HFFc6 (cell line): Measurements from ENCODE around the gene ZCCHC7. TPM values are rescaled to one million over a fixed set of nuclear protein-coding genes. Genes with fewer than 3 reads are reported as not detected.

Experiments used
- DNase-seq: peaks from one replicate; pipeline ENCODE4 v3.0.0-alpha.2; 2018
- H3K27ac Mint-ChIP-seq: 2 replicates; pipeline ENCODE4 v1.8.0; 2020; ENCODE audit warnings: mild to moderate bottlenecking, mixed read lengths
- H3K27me3 Mint-ChIP-seq: 2 replicates; pipeline ENCODE4 v1.8.0; 2021; ENCODE audit warnings: mild to moderate bottlenecking, moderate library complexity, mixed read lengths; ENCODE audit not compliant: insufficient read depth
- H3K36me3 Mint-ChIP-seq: 2 replicates; pipeline ENCODE4 v1.8.0; 2021; ENCODE audit warnings: low read depth, mixed read lengths
- H3K4me1 Mint-ChIP-seq: 2 replicates; pipeline ENCODE4 v1.8.0; 2020; ENCODE audit warnings: low read depth, mixed read lengths
- H3K4me3 Mint-ChIP-seq: 2 replicates; pipeline ENCODE4 v1.8.0; 2020; ENCODE audit warnings: mild to moderate bottlenecking, moderate library complexity, mixed read lengths
- H3K9me3 Mint-ChIP-seq: 2 replicates; pipeline ENCODE4 v1.8.0; 2020; ENCODE audit warnings: mild to moderate bottlenecking, mixed read lengths
- total RNA-seq, 6 experiments: library from RNA; stranded (reverse); fragmentation: NEBNext Ultra II Directional; extraction: Animal tissue kit (Norgen Biotek cat#: 25700); gene quantifications; 2 replicates in 1 of 6; 3 replicates in 5 of 6; pipeline ENCODE4 v1.2.3, GENCODE V29; 2021
- TF ChIP-seq, protein P1 (sequence below): fragments of 200-600 bp; sonication (generic); IDR thresholded peaks from 2 replicates; pipeline ENCODE4 v1.5.0; 2021; ENCODE audit warnings: antibody characterized with exemption, mild to moderate bottlenecking

Gene ZCCHC7
- total RNA-seq, 6 experiments from 2014 or later: 18.5 to 22.9 (median 18.8) TPM

GRCh38 chr9:37324691-37325490 is 204.5 kb downstream of the ZCCHC7 start:
- Mint-ChIP-seq H3K27ac (no peak overlapping the region), H3K36me3 (peaks cover 6% of the 10 kb centered on the region), H3K9me3 (no peaks in the 10 kb centered on the region), H3K4me3 (no peak overlapping the region), H3K27me3 (peaks cover 2% of the 10 kb centered on the region), H3K4me1 (no peaks in the 10 kb centered on the region)
- TF ChIP-seq, protein P1, sequence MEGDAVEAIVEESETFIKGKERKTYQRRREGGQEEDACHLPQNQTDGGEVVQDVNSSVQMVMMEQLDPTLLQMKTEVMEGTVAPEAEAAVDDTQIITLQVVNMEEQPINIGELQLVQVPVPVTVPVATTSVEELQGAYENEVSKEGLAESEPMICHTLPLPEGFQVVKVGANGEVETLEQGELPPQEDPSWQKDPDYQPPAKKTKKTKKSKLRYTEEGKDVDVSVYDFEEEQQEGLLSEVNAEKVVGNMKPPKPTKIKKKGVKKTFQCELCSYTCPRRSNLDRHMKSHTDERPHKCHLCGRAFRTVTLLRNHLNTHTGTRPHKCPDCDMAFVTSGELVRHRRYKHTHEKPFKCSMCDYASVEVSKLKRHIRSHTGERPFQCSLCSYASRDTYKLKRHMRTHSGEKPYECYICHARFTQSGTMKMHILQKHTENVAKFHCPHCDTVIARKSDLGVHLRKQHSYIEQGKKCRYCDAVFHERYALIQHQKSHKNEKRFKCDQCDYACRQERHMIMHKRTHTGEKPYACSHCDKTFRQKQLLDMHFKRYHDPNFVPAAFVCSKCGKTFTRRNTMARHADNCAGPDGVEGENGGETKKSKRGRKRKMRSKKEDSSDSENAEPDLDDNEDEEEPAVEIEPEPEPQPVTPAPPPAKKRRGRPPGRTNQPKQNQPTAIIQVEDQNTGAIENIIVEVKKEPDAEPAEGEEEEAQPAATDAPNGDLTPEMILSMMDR: no peak
- no peak for DNase-seq

GRCh38 chr9:37325778-37326177 is 205.4 kb downstream of the ZCCHC7 start:
- H3K27ac Mint-ChIP-seq: no peak overlapping the region
- H3K4me3 Mint-ChIP-seq: no peak overlapping the region
- H3K27me3 Mint-ChIP-seq: peaks cover 2% of the 10 kb centered on the region
- no peak for DNase-seq
- H3K36me3 Mint-ChIP-seq: no peaks in the 10 kb centered on the region
- TF ChIP-seq, protein P1: no peak
- H3K9me3 Mint-ChIP-seq: no peaks in the 10 kb centered on the region
- no peaks in the 10 kb centered on the region for H3K4me1 Mint-ChIP-seq

- Mint-ChIP-seq H3K27ac (no peak overlapping the region), H3K4me3 (no peak overlapping the region), H3K9me3 (no peaks in the 10 kb centered on the region), H3K27me3 (no peaks in the 10 kb centered on the region; the same call in 1 of the 2 replicates), H3K36me3 (no peaks in the 10 kb centered on the region), H3K4me1 (no peaks in the 10 kb centered on the region)
- DNase-seq: no peak
- TF ChIP-seq, protein P1: no peak
Observed at GRCh38 chr9:37327553-37327952, 207.2 kb downstream of the ZCCHC7 start.

GRCh38 chr9:37328556-37329227 is 208.3 kb downstream of the ZCCHC7 start:
- no peaks in the 10 kb centered on the region for H3K9me3 Mint-ChIP-seq

DNA sequence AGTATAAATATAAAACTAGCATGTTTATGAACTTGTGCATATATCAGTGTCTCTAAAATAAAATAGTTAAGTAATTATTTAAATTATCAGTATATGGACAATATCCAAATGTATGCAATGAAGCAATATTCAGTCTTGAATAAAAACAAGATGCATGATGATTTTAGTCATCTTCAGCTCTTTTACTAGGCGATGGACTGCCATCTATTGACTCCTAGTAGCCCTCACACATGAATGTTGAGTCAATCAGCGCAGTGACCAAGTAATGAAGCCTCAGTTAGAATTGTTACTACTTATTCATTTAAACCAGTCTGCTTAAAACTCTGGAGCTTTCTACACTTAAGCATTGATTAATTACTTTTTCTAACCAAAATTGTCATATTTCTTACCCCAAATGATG is 209.2 kb downstream of the ZCCHC7 start:
- TF ChIP-seq, protein P1: peak; percentile 52
- Mint-ChIP-seq H3K4me3 (no peak overlapping the region), H3K36me3 (no peaks in the 10 kb centered on the region), H3K4me1 (no peaks in the 10 kb centered on the region), H3K27ac (no peak overlapping the region), H3K27me3 (no peaks in the 10 kb centered on the region; the same call in 1 of the 2 replicates), H3K9me3 (no peaks in the 10 kb centered on the region)
- DNase-seq: peak; percentile 10

More at GRCh38 chr9:37328556-37329227, 208.3 kb downstream of the ZCCHC7 start:
- Mint-ChIP-seq H3K4me3 (no peak overlapping the region), H3K4me1 (no peaks in the 10 kb centered on the region), H3K27me3 (no peaks in the 10 kb centered on the region; the same call in 1 of the 2 replicates), H3K36me3 (no peaks in the 10 kb centered on the region), H3K27ac (no peak overlapping the region)
- TF ChIP-seq, protein P1: no peak
- DNase-seq: no peak
